CD14-positive monocyte (primary cell): ENCODE data around the gene RSPH3. TPM values are rescaled to one million over a fixed set of nuclear protein-coding genes. Genes with fewer than 3 reads are reported as not detected.

Experiments used
- DNase-seq, 3 donors: peaks; one replicate each; pipeline ENCODE4 v3.0.0-alpha.2; 2011 to 2022
- H2AFZ ChIP-seq: 2 replicates; pipeline ENCODE4 v1.6.0; 2012; ENCODE audit warnings: mild to moderate bottlenecking, low read depth, low read length, inconsistent platforms; ENCODE audit not compliant: insufficient read depth, poor library complexity, severe bottlenecking
- H3K27ac ChIP-seq, 2 donors: 1 replicate in 1 of 2; 2 replicates in 1 of 2; pipeline ENCODE4 v1.5.1; 2012 to 2013; ENCODE audit warnings: low read length in 2 of 2, control low read depth in 1 of 2, inconsistent platforms in 1 of 2, low read depth in 1 of 2, mild to moderate bottlenecking in 1 of 2
- H3K27me3 ChIP-seq, 2 donors: one replicate each; pipeline versions ENCODE4 v1.6.0 to v1.6.1; 2011 to 2013; ENCODE audit warnings: low read length in 2 of 2; ENCODE audit not compliant: control insufficient read depth in 2 of 2, insufficient read depth in 2 of 2
- H3K36me3 ChIP-seq, 2 donors: replicated peaks in 1 of 2; 1 replicate in 1 of 2; 2 replicates in 1 of 2; pipeline versions ENCODE4 v1.5.1 to v1.6.1; 2012 to 2013; ENCODE audit warnings: low read length in 2 of 2, control low read depth in 1 of 2, inconsistent platforms in 1 of 2, mild to moderate bottlenecking in 1 of 2; ENCODE audit not compliant: insufficient read depth in 2 of 2, control insufficient read depth in 1 of 2
- H3K4me1 ChIP-seq, 2 donors: 1 replicate in 1 of 2; 2 replicates in 1 of 2; pipeline versions ENCODE4 v1.5.1 to v1.6.1; 2012 to 2013; ENCODE audit warnings: low read length in 2 of 2, control low read depth in 1 of 2, inconsistent platforms in 1 of 2, mild to moderate bottlenecking in 1 of 2, moderate library complexity in 1 of 2; ENCODE audit not compliant: insufficient read depth in 2 of 2, control insufficient read depth in 1 of 2
- H3K4me2 ChIP-seq: replicated peaks from 2 replicates; pipeline ENCODE3; 2012; ENCODE audit warnings: low read length, moderate library complexity, mild to moderate bottlenecking; ENCODE audit not compliant: poor library complexity, severe bottlenecking; ENCODE audit errors: extremely low read depth
- H3K4me3 ChIP-seq, 3 experiments: fragments of 200-600 bp in 1 of 3; sonication (generic) in 1 of 3; replicated peaks in 1 of 3; 1 replicate in 2 of 3; 2 replicates in 1 of 3; pipeline ENCODE4 v1.5.1; 2011 to 2013; ENCODE audit warnings: low read length in 3 of 3, mild to moderate bottlenecking in 3 of 3, control low read depth in 2 of 3, low read depth in 2 of 3, inconsistent platforms in 1 of 3, moderate library complexity in 1 of 3
- H3K79me2 ChIP-seq: 2 replicates; pipeline ENCODE4 v1.6.0; 2012; ENCODE audit warnings: mild to moderate bottlenecking, control low read depth, inconsistent platforms, low read length, moderate library complexity; ENCODE audit not compliant: insufficient read depth
- H3K9ac ChIP-seq: 2 replicates; pipeline ENCODE4 v1.6.0; 2017; ENCODE audit warnings: low read length, mild to moderate bottlenecking; ENCODE audit not compliant: insufficient read depth, poor library complexity, severe bottlenecking
- H3K9me3 ChIP-seq, 2 donors: replicated peaks in 1 of 2; 1 replicate in 1 of 2; 2 replicates in 1 of 2; pipeline versions ENCODE4 v1.5.1 to v1.6.1; 2012 to 2013; ENCODE audit warnings: low read length in 2 of 2, control low read depth in 1 of 2; ENCODE audit not compliant: control insufficient read depth in 1 of 2, insufficient read depth in 1 of 2
- H4K20me1 ChIP-seq: 2 replicates; pipeline ENCODE4 v1.6.0; 2012; ENCODE audit warnings: mild to moderate bottlenecking, low read length, control low read depth, moderate library complexity; ENCODE audit not compliant: insufficient read depth
- H3K27ac Mint-ChIP-seq, 7 donors: one replicate each; pipeline ENCODE4 v1.8.0; 2020; ENCODE audit warnings: mild to moderate bottlenecking in 7 of 7, mixed read lengths in 7 of 7, moderate library complexity in 6 of 7, inconsistent platforms in 2 of 7
- H3K27me3 Mint-ChIP-seq, 3 donors: one replicate each; pipeline ENCODE4 v1.8.0; 2021 to 2022; ENCODE audit warnings: low read depth in 3 of 3, mild to moderate bottlenecking in 3 of 3, mixed read lengths in 3 of 3, moderate library complexity in 3 of 3, inconsistent platforms in 1 of 3
- H3K36me3 Mint-ChIP-seq, 2 donors: one replicate each; pipeline ENCODE4 v1.8.0; 2020; ENCODE audit warnings: mixed read lengths in 2 of 2, inconsistent platforms in 1 of 2, mild to moderate bottlenecking in 1 of 2
- H3K4me1 Mint-ChIP-seq: one replicate; pipeline ENCODE4 v1.8.0; 2020; ENCODE audit warnings: mild to moderate bottlenecking, mixed read lengths
- H3K4me3 Mint-ChIP-seq, 2 donors: one replicate each; pipeline ENCODE4 v1.8.0; 2020; ENCODE audit warnings: mild to moderate bottlenecking in 2 of 2, mixed read lengths in 2 of 2, moderate library complexity in 1 of 2
- H3K9me3 Mint-ChIP-seq, 7 donors: one replicate each; pipeline ENCODE4 v1.8.0; 2020 to 2022; ENCODE audit warnings: mixed read lengths in 7 of 7, mild to moderate bottlenecking in 6 of 7, moderate library complexity in 6 of 7, inconsistent platforms in 2 of 7
- CTCF ChIP-seq: fragments of 200-600 bp; IDR thresholded peaks from one replicate; pipeline ENCODE4 v1.8.0; 2022; ENCODE audit warnings: antibody characterized with exemption, mild to moderate bottlenecking
- WGBS: methylation state at CpG from one replicate; pipeline ENCODE4 v1.1.5; 2013; ENCODE audit warnings: missing lambda C conversion rate; ENCODE audit not compliant: insufficient coverage; 5-methylcytosine and 5-hydroxymethylcytosine counted together
- intact Hi-C, 2 donors: fragments of 100-400 bp; cut with micrococcal nuclease; formaldehyde crosslinking; loops; one replicate each; pipeline versions ENCODE4 v1.15.0 to v1.15.1; 2023
- polyA plus RNA-seq, 3 donors: library from polyadenylated mRNA; depleted of rRNA in 1 of 3; unstranded in 2 of 3; stranded (reverse) in 1 of 3; fragments of 300-500 nt in 2 of 3; fragments of >200 nt in 1 of 3; fragmentation: Illumina TruSeq in 2 of 3; gene quantifications; 1 replicate in 2 of 3; 2 replicates in 1 of 3; pipeline ENCODE4 v1.2.3, GENCODE V29; 2012 to 2021

RSPH3 gene
- polyA plus RNA-seq, 3 donors, result 2.8 to 9.6 (median 4.6) TPM

GRCh38 chr6:158962371-158962770, 37.6 kb downstream of the RSPH3 start:
- WGBS, result no CpG with 5 or more reads among the region's 3 CpGs
- H3K79me2 ChIP-seq, result no peaks in the 10 kb centered on the region

GRCh38 chr6:158960026-158960425, 40.0 kb downstream of the RSPH3 start:
- no peak overlapping the region for H3K4me3 Mint-ChIP-seq
- peaks cover 1 to 4% (median 3%) of the 10 kb centered on the region in 3 donors for H3K27me3 Mint-ChIP-seq
- H3K36me3 ChIP-seq, result no peaks in the 10 kb centered on the region

More at GRCh38 chr6:158962371-158962770, 37.6 kb downstream of the RSPH3 start:
- H3K4me3 ChIP-seq, result no peak overlapping the region
- peaks cover 4 to 5% of the 10 kb centered on the region in 2 donors for H3K36me3 Mint-ChIP-seq
- H3K9me3 Mint-ChIP-seq, result peaks cover 0 to 12% (median 3%) of the 10 kb centered on the region in 7 donors
- H2AFZ ChIP-seq, result no peak overlapping the region
- no peak overlapping the region for H3K4me2 ChIP-seq
- H3K27me3 Mint-ChIP-seq, result peaks cover 1 to 2% (median 1%) of the 10 kb centered on the region in 3 donors
- intact Hi-C loops, result no loop called here
- H3K4me3 Mint-ChIP-seq, result no peak overlapping the region
- H3K4me1 Mint-ChIP-seq, result peaks cover 4% of the 10 kb centered on the region
- no peak for DNase-seq
- TF ChIP-seq CTCF, result no peak
- H4K20me1 ChIP-seq, result no peaks in the 10 kb centered on the region
- no peaks in the 10 kb centered on the region for H3K27me3 ChIP-seq
- no peaks in the 10 kb centered on the region for H3K4me1 ChIP-seq
- H3K27ac ChIP-seq, result no peak overlapping the region
- no peak overlapping the region for H3K27ac Mint-ChIP-seq
- no peaks in the 10 kb centered on the region for H3K9me3 ChIP-seq
- no peaks in the 10 kb centered on the region for H3K36me3 ChIP-seq
- no peak overlapping the region for H3K9ac ChIP-seq

More at GRCh38 chr6:158960026-158960425, 40.0 kb downstream of the RSPH3 start:
- no CpG with 5 or more reads among the region's 2 CpGs for WGBS
- no peak overlapping the region for H3K4me2 ChIP-seq
- no peak overlapping the region for H3K9ac ChIP-seq
- H3K4me1 ChIP-seq, result peaks cover under 1 to 6% of the 10 kb centered on the region in 2 donors
- H4K20me1 ChIP-seq, result no peaks in the 10 kb centered on the region
- intact Hi-C loops, result no loop called here
- Mint-ChIP-seq H3K27ac (no peak overlapping the region), H3K9me3 (peaks cover 0 to 7% (median 2%) of the 10 kb centered on the region in 7 donors), H3K4me1 (peaks cover 10% of the 10 kb centered on the region), H3K36me3 (peaks cover 4 to 6% of the 10 kb centered on the region in 2 donors)
- no peak overlapping the region for H3K27ac ChIP-seq
- no peak for TF ChIP-seq CTCF
- no peaks in the 10 kb centered on the region for H3K79me2 ChIP-seq
- H3K9me3 ChIP-seq, result peaks cover 0 to 5% of the 10 kb centered on the region in 2 donors
- H2AFZ ChIP-seq, result no peak overlapping the region
- H3K27me3 ChIP-seq, result no peaks in the 10 kb centered on the region
- no peak for DNase-seq
- H3K4me3 ChIP-seq, result no peak overlapping the region
